GM12891 (cell line): ENCODE data around the gene FAM83F.

Experiments used
- DNase-seq: peaks from one replicate; pipeline ENCODE4 v3.0.0; 2011; ENCODE audit warnings: low spot score; ENCODE audit not compliant: insufficient read length
- FAIRE-seq: peaks from 2 replicates; lab custom pipeline; 2011; peaks lifted over from hg19 to GRCh38; lab: Jason Lieb, UNC
- PAX5 ChIP-seq: IDR thresholded peaks from 2 replicates; pipeline ENCODE4 v1.6.1; 2011; ENCODE audit warnings: low read length, moderate library complexity, mild to moderate bottlenecking; ENCODE audit not compliant: insufficient read depth, severe bottlenecking
- POLR2A ChIP-seq: IDR thresholded peaks from 2 replicates; pipeline ENCODE4 v1.6.1; 2011; ENCODE audit warnings: low read depth, low read length, control low read depth
- POLR2AphosphoS5 ChIP-seq: IDR thresholded peaks from 2 replicates; pipeline ENCODE4 v1.6.1; 2011; ENCODE audit warnings: low read depth, low read length, control low read depth
- POU2F2 ChIP-seq: IDR thresholded peaks from 2 replicates; pipeline ENCODE4 v1.6.1; 2011; ENCODE audit warnings: low read depth, mild to moderate bottlenecking, control low read depth, low read length, moderate library complexity
- SPI1 ChIP-seq: IDR thresholded peaks from 2 replicates; pipeline ENCODE4 v1.6.1; 2011; ENCODE audit warnings: low read depth, low read length, control low read depth
- TAF1 ChIP-seq: IDR thresholded peaks from 2 replicates; pipeline ENCODE4 v1.6.1; 2011; ENCODE audit warnings: low read depth, low read length, control low read depth

FAM83F gene

DNA sequence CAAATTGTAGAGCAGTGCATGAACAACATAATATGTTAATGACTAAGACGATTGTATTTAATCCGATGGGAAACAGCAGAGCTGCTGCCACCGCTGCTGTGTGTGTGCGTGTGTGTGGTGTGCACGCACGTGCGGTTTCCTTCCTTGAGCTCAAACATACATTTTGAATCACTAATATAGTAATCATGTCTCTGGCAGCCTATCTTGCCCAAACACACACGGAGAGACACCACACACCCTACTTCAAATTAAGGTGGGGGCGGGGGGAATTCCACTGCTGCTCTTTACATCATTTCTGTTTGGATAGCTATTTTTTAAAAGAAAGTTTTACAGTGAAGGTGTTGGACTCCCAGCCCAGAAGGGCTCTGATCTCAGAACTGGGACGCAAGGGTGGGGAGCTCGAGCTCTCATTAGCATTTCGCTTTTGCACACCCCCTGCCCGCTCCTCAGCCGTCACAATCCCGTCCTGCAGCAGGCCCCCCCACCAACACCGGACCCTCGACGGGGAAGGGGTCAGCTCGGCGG, 651 bp upstream of the FAM83F start:
- no peak for FAIRE-seq
- no peak for DNase-seq
- TF ChIP-seq POU2F2, result no peak
- TF ChIP-seq TAF1, result no peak
- no peak for TF ChIP-seq POLR2AphosphoS5
- TF ChIP-seq PAX5, result no peak
- TF ChIP-seq POLR2A, result no peak
- no peak for TF ChIP-seq SPI1

- TF ChIP-seq POLR2AphosphoS5 (no peak), SPI1 (no peak), POU2F2 (no peak), TAF1 (no peak), PAX5 (no peak), POLR2A (no peak)
- DNase-seq (no peak), FAIRE-seq (no peak)
These were observed 869 bp downstream of the FAM83F start for GRCh38 chr22:39995393-39996252.

DNA sequence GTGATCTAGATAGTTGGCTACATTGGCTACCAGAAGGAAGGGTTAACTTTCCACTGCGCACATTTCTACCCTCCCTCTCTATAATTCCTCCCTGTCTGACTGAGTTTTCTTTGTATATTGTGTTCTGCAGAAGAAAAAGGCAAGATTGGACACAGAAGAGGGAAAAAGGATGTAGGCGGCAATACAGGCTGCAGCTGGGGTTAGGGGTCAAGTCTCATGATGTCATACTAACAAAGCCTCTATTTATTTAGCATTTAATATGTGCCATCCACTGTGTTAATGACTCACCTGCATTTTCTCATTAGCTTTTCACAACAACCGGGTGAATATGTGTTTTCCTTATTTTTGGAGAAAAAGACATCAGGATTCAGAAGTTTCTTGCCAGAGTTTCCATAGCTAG, 2.0 kb downstream of the FAM83F start:
- TF ChIP-seq SPI1 (no peak), POU2F2 (no peak), POLR2AphosphoS5 (no peak), POLR2A (no peak), TAF1 (no peak), PAX5 (no peak)
- no peak for FAIRE-seq
- DNase-seq, result no peak

- TF ChIP-seq PAX5, result no peak
- TF ChIP-seq TAF1, result no peak
- TF ChIP-seq POLR2AphosphoS5, result no peak
- no peak for TF ChIP-seq SPI1
- TF ChIP-seq POU2F2, result no peak
- no peak for TF ChIP-seq POLR2A
- no peak for DNase-seq
- no peak for FAIRE-seq
These were observed 2.7 kb downstream of the FAM83F start for GRCh38 chr22:39997421-39997820.

DNA sequence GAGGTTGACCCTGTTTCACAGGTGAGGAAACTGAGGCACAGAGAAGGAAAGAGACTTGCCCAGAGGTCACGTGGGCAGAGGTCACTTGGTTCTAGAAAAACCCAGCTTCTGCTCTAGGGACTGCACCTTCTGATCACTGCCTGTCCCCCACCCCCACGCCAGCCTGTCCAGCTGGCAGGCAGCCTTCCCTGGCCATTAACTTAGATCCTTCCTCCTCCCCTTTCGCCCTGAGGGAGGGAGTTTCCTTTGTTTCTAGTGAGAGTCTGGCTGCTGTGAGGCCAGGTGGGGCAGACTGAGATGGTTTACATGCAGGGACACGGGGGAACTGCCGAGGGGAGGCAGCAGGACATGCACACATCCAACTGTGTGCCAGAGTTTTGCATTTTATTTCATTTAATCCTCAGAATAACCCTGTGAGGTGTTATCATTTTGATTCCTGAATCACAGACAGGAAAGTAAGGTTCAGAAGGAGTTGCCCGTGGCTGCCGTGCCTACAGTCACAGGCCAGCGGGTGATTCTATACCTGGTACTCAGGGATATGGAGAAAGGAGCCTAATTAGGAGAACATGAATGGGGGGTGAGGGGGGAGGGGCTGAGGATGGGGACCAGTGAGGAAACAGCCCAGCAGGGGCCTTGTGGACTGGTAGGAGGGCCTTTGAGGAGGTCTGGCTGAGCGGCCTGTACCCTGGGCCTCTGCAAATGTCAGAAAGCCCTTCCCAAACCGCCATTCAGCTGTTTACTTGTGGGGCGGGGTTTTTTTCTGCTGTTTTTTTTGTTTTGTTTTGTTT, 3.4 kb downstream of the FAM83F start:
- DNase-seq, result no peak
- TF ChIP-seq PAX5, result no peak
- no peak for TF ChIP-seq SPI1
- TF ChIP-seq POLR2A, result no peak
- TF ChIP-seq TAF1, result no peak
- no peak for TF ChIP-seq POU2F2
- no peak for TF ChIP-seq POLR2AphosphoS5
- FAIRE-seq, result no peak

GRCh38 chr22:39999144-39999757, 4.5 kb downstream of the FAM83F start:
- FAIRE-seq, result peak; percentile 40
- TF ChIP-seq PAX5 (no peak), SPI1 (no peak), POLR2A (no peak), TAF1 (no peak), POLR2AphosphoS5 (no peak), POU2F2 (no peak)

DNA sequence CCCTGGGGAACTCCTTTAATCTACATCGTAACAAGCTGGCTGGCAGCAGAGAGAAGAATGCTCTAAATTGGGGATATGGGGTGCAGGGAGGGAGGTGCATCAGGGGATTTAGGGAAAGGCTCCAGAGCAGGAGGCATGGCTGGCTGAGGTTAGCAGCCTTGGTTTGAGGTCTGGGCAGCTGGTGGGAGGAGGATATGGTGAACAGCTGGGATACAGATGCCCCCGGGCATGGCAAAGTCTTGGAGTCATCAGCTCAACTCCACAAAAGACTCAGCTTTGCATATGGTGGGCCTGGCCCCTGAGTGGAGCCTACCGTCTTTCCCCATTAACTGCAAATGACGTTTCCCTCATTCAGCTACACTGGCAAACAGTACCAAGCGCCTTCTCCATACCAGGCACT, 5.4 kb downstream of the FAM83F start:
- no peak for DNase-seq
- FAIRE-seq, result no peak
- no peak for TF ChIP-seq POLR2A
- TF ChIP-seq POLR2AphosphoS5, result no peak
- TF ChIP-seq SPI1, result no peak
- TF ChIP-seq POU2F2, result no peak
- TF ChIP-seq PAX5, result no peak
- no peak for TF ChIP-seq TAF1

More at GRCh38 chr22:39999144-39999757, 4.5 kb downstream of the FAM83F start:
- no peak for DNase-seq

GRCh38 chr22:40001106-40001505, 6.4 kb downstream of the FAM83F start:
- no peak for FAIRE-seq
- TF ChIP-seq TAF1 (no peak), POLR2A (no peak), SPI1 (no peak), POU2F2 (no peak)
- DNase-seq, result no peak

DNA sequence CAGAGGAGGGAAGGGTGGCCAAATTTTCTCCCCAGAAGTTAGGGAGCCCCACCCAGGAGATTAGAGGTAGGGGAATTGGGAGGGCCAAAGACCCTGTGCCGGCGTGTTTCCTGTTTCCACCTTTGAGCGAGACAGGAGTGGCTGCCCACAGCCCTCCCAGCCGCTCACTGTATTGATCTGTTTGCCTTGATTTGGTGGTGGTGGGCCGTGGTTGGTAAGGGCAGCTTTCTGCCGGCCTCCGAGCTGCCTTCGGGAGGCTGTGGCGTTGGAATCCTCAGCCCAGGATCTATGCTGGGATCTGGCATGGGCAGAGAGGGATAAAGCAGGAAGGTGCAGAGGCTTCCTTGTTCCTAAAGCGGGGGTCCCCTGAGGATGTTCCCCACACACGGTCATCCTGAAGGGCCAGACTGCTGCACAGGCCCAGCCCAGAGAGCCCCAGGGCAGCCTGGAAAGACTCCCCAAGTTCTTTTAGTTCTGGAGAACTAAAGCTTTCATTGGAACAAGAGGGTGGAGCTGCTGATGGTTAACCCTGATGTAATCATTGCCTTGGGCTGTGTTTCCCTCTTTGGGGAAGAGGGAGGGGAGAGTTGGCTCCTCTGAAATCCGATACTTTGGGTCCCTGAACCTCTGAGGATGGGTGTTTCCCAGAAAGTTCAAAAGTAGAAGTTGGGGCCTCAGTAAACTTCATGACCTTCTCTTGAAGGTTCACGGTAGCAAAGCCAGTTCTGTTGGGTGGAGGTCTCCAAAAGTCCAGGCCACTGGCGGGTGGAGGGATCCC, 7.2 kb downstream of the FAM83F start:
- no peak for TF ChIP-seq SPI1
- no peak for TF ChIP-seq POLR2AphosphoS5
- TF ChIP-seq PAX5, result no peak
- no peak for TF ChIP-seq POLR2A
- TF ChIP-seq POU2F2, result no peak
- no peak for TF ChIP-seq TAF1
- no peak for FAIRE-seq
- DNase-seq, result no peak
